CD8-positive, alpha-beta memory T cell (primary cell): ENCODE data around the gene RASSF5. TPM values are rescaled to one million over a fixed set of nuclear protein-coding genes. Genes with fewer than 3 reads are reported as not detected.
A peak's percentile ranks its signal among the peaks of the same experiment; 100 is the strongest.

Experiments used
- CTCF ChIA-PET: fragments of 350-600 bp; sonication (Branson Sonifier 250); formaldehyde crosslinking; loops from one replicate; lab custom pipeline; 2021; ENCODE audit warnings: antibody characterized with exemption; lab: Charles Lee
- POLR2A ChIA-PET: fragments of 350-600 bp; sonication (Branson Sonifier 250); formaldehyde crosslinking; loops from one replicate; lab custom pipeline; 2021; ENCODE audit warnings: antibody characterized with exemption; lab: Charles Lee
- DNase-seq, 5 donors: peaks; one replicate each; pipeline versions ENCODE4 v3.0.0 to v3.0.0-alpha.2; 2020 to 2022; ENCODE audit warnings: mixed read lengths in 1 of 5
- H3K27ac ChIP-seq: one replicate; pipeline ENCODE4 v1.7.0; 2013; ENCODE audit warnings: low read depth, mild to moderate bottlenecking, low read length, moderate library complexity
- H3K27me3 ChIP-seq: 2 replicates; pipeline ENCODE4 v1.7.0; 2013; ENCODE audit warnings: low read length, mild to moderate bottlenecking; ENCODE audit not compliant: insufficient read depth, poor library complexity, severe bottlenecking
- H3K36me3 ChIP-seq: 2 replicates; pipeline ENCODE4 v1.7.0; 2013; ENCODE audit warnings: mild to moderate bottlenecking, low read length, moderate library complexity; ENCODE audit not compliant: insufficient read depth
- H3K4me1 ChIP-seq: 2 replicates; pipeline ENCODE4 v1.7.0; 2013; ENCODE audit warnings: mild to moderate bottlenecking, low read length, moderate library complexity; ENCODE audit not compliant: insufficient read depth
- H3K4me3 ChIP-seq: 2 replicates; pipeline ENCODE4 v1.7.0; 2013; ENCODE audit warnings: mild to moderate bottlenecking, low read length
- H3K9me3 ChIP-seq: 2 replicates; pipeline ENCODE4 v1.7.0; 2013; ENCODE audit warnings: mild to moderate bottlenecking, low read length
- H3K27ac Mint-ChIP-seq, 8 donors: one replicate each; pipeline ENCODE4 v1.8.0; 2020 to 2021; ENCODE audit warnings: mixed read lengths in 8 of 8, mild to moderate bottlenecking in 6 of 8, inconsistent platforms in 3 of 8, moderate library complexity in 3 of 8
- H3K27me3 Mint-ChIP-seq, 2 donors: one replicate each; pipeline ENCODE4 v1.8.0; 2020 to 2021; ENCODE audit warnings: mixed read lengths in 2 of 2, mild to moderate bottlenecking in 1 of 2, moderate library complexity in 1 of 2
- H3K36me3 Mint-ChIP-seq, 3 donors: one replicate each; pipeline ENCODE4 v1.8.0; 2020 to 2021; ENCODE audit warnings: mixed read lengths in 3 of 3, inconsistent platforms in 1 of 3, mild to moderate bottlenecking in 1 of 3
- H3K4me1 Mint-ChIP-seq, 3 donors: one replicate each; pipeline ENCODE4 v1.8.0; 2020 to 2021; ENCODE audit warnings: mixed read lengths in 3 of 3, inconsistent platforms in 1 of 3, mild to moderate bottlenecking in 1 of 3
- H3K4me3 Mint-ChIP-seq, 7 donors: one replicate each; pipeline ENCODE4 v1.8.0; 2020 to 2021; ENCODE audit warnings: mixed read lengths in 7 of 7, mild to moderate bottlenecking in 6 of 7, moderate library complexity in 4 of 7, inconsistent platforms in 2 of 7
- H3K9me3 Mint-ChIP-seq, 5 donors: one replicate each; pipeline ENCODE4 v1.8.0; 2020 to 2022; ENCODE audit warnings: mixed read lengths in 5 of 5, mild to moderate bottlenecking in 3 of 5, moderate library complexity in 2 of 5, inconsistent platforms in 1 of 5
- polyA plus RNA-seq: library from polyadenylated mRNA; unstranded; fragments of 300-500 nt; fragmentation: Illumina TruSeq; gene quantifications from one replicate; pipeline ENCODE4 v1.2.3, GENCODE V29; 2021
- total RNA-seq, 2 experiments: library from RNA; stranded (reverse); gene quantifications; one replicate each; pipeline ENCODE4 v1.2.3, GENCODE V29; 2021

RASSF5 gene
- total and polyA plus RNA-seq, 3 experiments from 2014 or later: 163 to 329 (median 165) TPM

- peaks cover 70% of the 10 kb centered on the region for H3K36me3 ChIP-seq
- H3K27me3 ChIP-seq: no peaks in the 10 kb centered on the region
- peaks cover 44% of the 10 kb centered on the region for H3K4me1 ChIP-seq
- no peaks in the 10 kb centered on the region for H3K9me3 ChIP-seq
- no peak for DNase-seq
- Mint-ChIP-seq H3K9me3 (no peaks in the 10 kb centered on the region), H3K4me3 (no peak overlapping the region), H3K4me1 (peaks cover 57 to 84% (median 72%) of the 10 kb centered on the region in 3 donors), H3K27me3 (peaks cover 0 to 1% of the 10 kb centered on the region in 2 donors), H3K36me3 (peaks cover 7 to 91% (median 24%) of the 10 kb centered on the region in 3 donors), H3K27ac (peak overlapping the region in 6 of 8 donors; percentile 19 to 99 (median 78))
- ChIA-PET CTCF (interaction anchor here (0.7 to 19.1 kb wide), 11 partner anchors 9 to 121 kb away, joined by 3 to 503 read pairs (median 5); partner anchors contain the start of gene RASSF5), POLR2A (interaction anchor here (2.9 to 6.4 kb wide), 2 partner anchors 28 to 33 kb away, joined by 14 to 45 read pairs; no protein-coding TSS in a partner anchor)
- no peak overlapping the region for H3K27ac ChIP-seq
- H3K4me3 ChIP-seq: no peak overlapping the region
Observed at GRCh38 chr1:206584683-206585082, 77.4 kb downstream of the RASSF5 start.

GRCh38 chr1:206586501-206587445, 79.4 kb downstream of the RASSF5 start:
- H3K9me3 Mint-ChIP-seq: no peaks in the 10 kb centered on the region
- H3K27ac ChIP-seq: no peak overlapping the region
- peaks cover 4 to 93% (median 19%) of the 10 kb centered on the region in 3 donors for H3K36me3 Mint-ChIP-seq
- H3K4me1 Mint-ChIP-seq: peaks cover 56 to 84% (median 70%) of the 10 kb centered on the region in 3 donors
- H3K9me3 ChIP-seq: no peaks in the 10 kb centered on the region
- ChIA-PET CTCF (interaction anchor here (0.8 to 19.1 kb wide), 6 partner anchors 27 to 108 kb away, joined by 4 to 503 read pairs (median 13); no protein-coding TSS in a partner anchor), POLR2A (interaction anchor here (0.6 to 1.0 kb wide), 2 partner anchors 35 to 74 kb away, joined by 4 to 9 read pairs; no protein-coding TSS in a partner anchor)
- H3K36me3 ChIP-seq: peaks cover 77% of the 10 kb centered on the region
- peaks cover 0 to 1% of the 10 kb centered on the region in 2 donors for H3K27me3 Mint-ChIP-seq
- H3K4me3 Mint-ChIP-seq: peak overlapping the region in 1 of 7 donors; percentile 12
- H3K27ac Mint-ChIP-seq: peak overlapping the region; percentile 47 to 96 (median 76)
- no peak overlapping the region for H3K4me3 ChIP-seq
- no peaks in the 10 kb centered on the region for H3K27me3 ChIP-seq
- DNase-seq: no peak
- peaks cover 37% of the 10 kb centered on the region for H3K4me1 ChIP-seq

GRCh38 chr1:206587904-206588303, 80.6 kb downstream of the RASSF5 start:
- Mint-ChIP-seq H3K4me1 (peaks cover 51 to 82% (median 68%) of the 10 kb centered on the region in 3 donors), H3K36me3 (peaks cover 4 to 93% (median 22%) of the 10 kb centered on the region in 3 donors), H3K27ac (peak overlapping the region in 7 of 8 donors; percentile 29 to 96 (median 94)), H3K27me3 (peaks cover 0 to 1% of the 10 kb centered on the region in 2 donors), H3K9me3 (no peaks in the 10 kb centered on the region), H3K4me3 (no peak overlapping the region)
- H3K27ac ChIP-seq: no peak overlapping the region
- no peaks in the 10 kb centered on the region for H3K9me3 ChIP-seq
- no peak overlapping the region for H3K4me3 ChIP-seq
- ChIA-PET POLR2A (interaction anchor here (0.7 kb wide), 1 partner anchor 36 kb away, joined by 3 read pairs; no protein-coding TSS in a partner anchor), CTCF (interaction anchor here (1.2 to 19.1 kb wide), 4 partner anchors 12 to 108 kb away, joined by 4 to 503 read pairs (median 13); no protein-coding TSS in a partner anchor)
- no peak for DNase-seq
- H3K27me3 ChIP-seq: no peaks in the 10 kb centered on the region
- H3K36me3 ChIP-seq: peaks cover 66% of the 10 kb centered on the region
- peaks cover 25% of the 10 kb centered on the region for H3K4me1 ChIP-seq

GRCh38 chr1:206588492-206588891, 81.2 kb downstream of the RASSF5 start:
- no peak overlapping the region for H3K27ac ChIP-seq

GRCh38 chr1:206589206-206589605, 81.9 kb downstream of the RASSF5 start:
- Mint-ChIP-seq H3K27ac (peak overlapping the region; percentile 49 to 96 (median 92)), H3K9me3 (no peaks in the 10 kb centered on the region), H3K27me3 (no peaks in the 10 kb centered on the region), H3K4me3 (peak overlapping the region in 1 of 7 donors; percentile 45), H3K36me3 (peaks cover 0 to 92% (median 23%) of the 10 kb centered on the region in 3 donors), H3K4me1 (peaks cover 46 to 72% (median 58%) of the 10 kb centered on the region in 3 donors)
- H3K27ac ChIP-seq: no peak overlapping the region
- POLR2A ChIA-PET: interaction anchor here (0.7 to 1.0 kb wide), 2 partner anchors 9 to 82 kb away, joined by 3 to 6 read pairs; partner anchors contain the start of gene RASSF5
- DNase-seq: no peak
- H3K36me3 ChIP-seq: peaks cover 53% of the 10 kb centered on the region
- H3K4me3 ChIP-seq: no peak overlapping the region
- no peaks in the 10 kb centered on the region for H3K27me3 ChIP-seq
- H3K4me1 ChIP-seq: peaks cover 13% of the 10 kb centered on the region
- CTCF ChIA-PET: interaction anchor here (1.2 to 19.1 kb wide), 3 partner anchors 30 to 53 kb away, joined by 3 to 503 read pairs (median 3); no protein-coding TSS in a partner anchor
- H3K9me3 ChIP-seq: no peaks in the 10 kb centered on the region

More at GRCh38 chr1:206588492-206588891, 81.2 kb downstream of the RASSF5 start:
- Mint-ChIP-seq H3K4me3 (no peak overlapping the region), H3K36me3 (peaks cover 2 to 93% (median 25%) of the 10 kb centered on the region in 3 donors), H3K27me3 (no peaks in the 10 kb centered on the region), H3K27ac (peak overlapping the region; percentile 62 to 96 (median 92)), H3K4me1 (peaks cover 45 to 76% (median 63%) of the 10 kb centered on the region in 3 donors), H3K9me3 (no peaks in the 10 kb centered on the region)
- H3K27me3 ChIP-seq: no peaks in the 10 kb centered on the region
- DNase-seq: no peak
- no peaks in the 10 kb centered on the region for H3K9me3 ChIP-seq
- POLR2A ChIA-PET: interaction anchor here (0.7 kb wide), 1 partner anchor 37 kb away, joined by 3 read pairs; no protein-coding TSS in a partner anchor
- H3K4me1 ChIP-seq: peaks cover 20% of the 10 kb centered on the region
- no peak overlapping the region for H3K4me3 ChIP-seq
- CTCF ChIA-PET: interaction anchor here (1.2 to 19.1 kb wide), 5 partner anchors 13 to 52 kb away, joined by 3 to 503 read pairs (median 4); no protein-coding TSS in a partner anchor
- H3K36me3 ChIP-seq: peaks cover 60% of the 10 kb centered on the region

GRCh38 chr1:206590025-206590758, 82.9 kb downstream of the RASSF5 start:
- ChIA-PET CTCF (interaction anchor here (1.4 to 19.1 kb wide), 3 partner anchors 31 to 113 kb away, joined by 3 to 503 read pairs (median 37); no protein-coding TSS in a partner anchor), POLR2A (interaction anchor here (0.7 to 1.0 kb wide), 2 partner anchors 10 to 83 kb away, joined by 3 to 6 read pairs; partner anchors contain the start of gene RASSF5)
- H3K4me1 Mint-ChIP-seq: peaks cover 42 to 66% (median 58%) of the 10 kb centered on the region in 3 donors
- H3K27ac ChIP-seq: no peak overlapping the region
- H3K36me3 ChIP-seq: peaks cover 52% of the 10 kb centered on the region
- H3K27me3 ChIP-seq: no peaks in the 10 kb centered on the region
- H3K4me3 ChIP-seq: no peak overlapping the region
- no peaks in the 10 kb centered on the region for H3K9me3 ChIP-seq
- no peaks in the 10 kb centered on the region for H3K27me3 Mint-ChIP-seq
- H3K4me3 Mint-ChIP-seq: peak overlapping the region in 5 of 7 donors; percentile 1 to 65 (median 36)
- peaks cover 13% of the 10 kb centered on the region for H3K4me1 ChIP-seq
- H3K9me3 Mint-ChIP-seq: no peaks in the 10 kb centered on the region
- peak in 3 of 5 donors; percentile 29 to 64 (median 58) for DNase-seq
- peaks cover 0 to 91% (median 26%) of the 10 kb centered on the region in 3 donors for H3K36me3 Mint-ChIP-seq
- H3K27ac Mint-ChIP-seq: peak overlapping the region; percentile 85 to 96 (median 93)

- Histone ChIP-seq H3K27ac (no peak overlapping the region), H3K9me3 (no peaks in the 10 kb centered on the region), H3K27me3 (no peaks in the 10 kb centered on the region), H3K4me3 (no peak overlapping the region), H3K4me1 (peaks cover 13% of the 10 kb centered on the region), H3K36me3 (peaks cover 51% of the 10 kb centered on the region)
- no peak for DNase-seq
- no peaks in the 10 kb centered on the region for H3K27me3 Mint-ChIP-seq
- ChIA-PET CTCF (interaction anchor here (0.9 to 4.1 kb wide), 13 partner anchors 9 to 114 kb away, joined by 3 to 37 read pairs (median 5); partner anchors contain the start of gene EIF2D), POLR2A (no interaction called here)
- peak overlapping the region in 2 of 7 donors; percentile 20 to 31 for H3K4me3 Mint-ChIP-seq
- peak overlapping the region; percentile 83 to 96 (median 93) for H3K27ac Mint-ChIP-seq
- H3K9me3 Mint-ChIP-seq: no peaks in the 10 kb centered on the region
- H3K4me1 Mint-ChIP-seq: peaks cover 42 to 58% (median 58%) of the 10 kb centered on the region in 3 donors
- peaks cover 0 to 91% (median 27%) of the 10 kb centered on the region in 3 donors for H3K36me3 Mint-ChIP-seq
Observed at GRCh38 chr1:206591226-206591625, 83.9 kb downstream of the RASSF5 start.
